GM12865 (cell line): ENCODE data around the gene CBLN2.

ENCODE experiments used
- DNase-seq: peaks from one replicate; pipeline ENCODE4 v3.0.0; 2010; ENCODE audit warnings: low read depth
- H3K4me3 ChIP-seq: 2 replicates; pipeline ENCODE4 v1.5.1; 2011; ENCODE audit warnings: mild to moderate bottlenecking, low read depth, low read length, control low read depth
- CTCF ChIP-seq: IDR thresholded peaks from 2 replicates; pipeline ENCODE4 v1.5.1; 2011; ENCODE audit warnings: low read length, control low read depth, low read depth, inconsistent platforms; ENCODE audit not compliant: insufficient read depth; ENCODE audit errors: missing control alignments

Gene CBLN2

GRCh38 chr18:72504866-72505265 is 39.3 kb downstream of the CBLN2 start:
- DNase-seq = no peak
- H3K4me3 ChIP-seq = no peak overlapping the region
- no peak for TF ChIP-seq CTCF

DNA sequence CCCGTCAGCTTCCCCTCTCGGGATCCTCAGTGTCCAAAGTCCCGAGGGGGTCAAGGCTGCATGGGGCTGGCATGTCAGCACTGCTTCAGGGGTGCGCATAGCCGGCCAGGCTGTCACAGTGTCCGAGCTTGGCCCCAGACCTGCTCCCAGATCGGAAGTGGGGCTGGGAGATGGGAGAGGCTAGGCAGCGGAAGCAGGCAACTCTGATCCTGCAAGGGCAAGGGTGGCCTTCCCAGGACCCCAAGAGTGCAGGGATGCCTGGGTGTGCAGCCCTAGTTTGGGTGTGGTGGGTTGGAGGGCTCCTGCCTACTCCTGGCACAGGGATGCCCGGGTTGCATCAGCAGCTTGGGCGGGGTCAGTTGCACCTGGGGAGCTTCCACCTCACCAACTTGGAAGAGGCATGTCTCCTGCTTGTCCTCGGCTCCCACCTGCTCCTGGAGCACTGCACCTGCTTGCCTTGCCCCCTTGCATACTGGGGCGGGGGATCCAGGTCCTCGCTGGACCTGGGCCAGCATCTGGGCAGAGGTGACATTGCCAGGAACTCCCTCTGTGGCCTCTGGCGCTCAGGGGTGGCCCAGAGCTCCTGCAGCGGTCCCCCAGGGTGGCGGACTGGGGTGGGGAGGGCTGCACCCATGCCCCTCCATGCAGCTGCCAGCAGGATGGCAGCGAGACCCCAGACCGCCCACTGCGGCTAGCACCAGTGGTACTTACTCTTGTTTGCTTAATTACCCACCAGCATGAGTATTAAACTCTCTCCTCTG is 41.3 kb downstream of the CBLN2 start:
- H3K4me3 ChIP-seq = no peak overlapping the region
- no peak for DNase-seq
- no peak for TF ChIP-seq CTCF

- no peak for TF ChIP-seq CTCF
- no peak for DNase-seq
- no peak overlapping the region for H3K4me3 ChIP-seq
Measured at GRCh38 chr18:72492497-72492896, 51.6 kb downstream of the CBLN2 start.
